HG03457 (cell line): ENCODE measurements around the gene RAB37.
A peak's percentile ranks its signal among the peaks of the same experiment; 100 is the strongest.

ENCODE experiments used
- ATAC-seq: cut with Tn5 transposase; IDR thresholded peaks from one replicate; pipeline ENCODE4 v1.9.1; 2021; ENCODE audit warnings: moderate number of reproducible peaks; ENCODE audit not compliant: unreplicated experiment

RAB37 gene

GRCh38 chr17:74744714-74745547, 7.9 kb downstream of the RAB37 start:
- no peak for ATAC-seq

- no peak for ATAC-seq
These were observed 8.6 kb downstream of the RAB37 start for GRCh38 chr17:74745548-74746177.

GRCh38 chr17:74746376-74746775, 9.3 kb downstream of the RAB37 start:
- no peak for ATAC-seq

- ATAC-seq = no peak
These were observed 9.9 kb downstream of the RAB37 start for GRCh38 chr17:74746922-74747321.

GRCh38 chr17:74748279-74748528, 11.1 kb downstream of the RAB37 start:
- ATAC-seq = no peak

GRCh38 chr17:74748529-74749278, 11.6 kb downstream of the RAB37 start, which contains the start of gene NHERF1:
Gene NHERF1, plus strand, starts transcription at chr17:74748628. Its CDS starts 219 bp downstream, at chr17:74748847.
- ATAC-seq = peak; percentile 87

- ATAC-seq = no peak
These were observed 12.4 kb downstream of the RAB37 start for GRCh38 chr17:74749279-74750038.

GRCh38 chr17:74750039-74750326, 12.9 kb downstream of the RAB37 start:
- no peak for ATAC-seq

- ATAC-seq = no peak
These were observed 13.4 kb downstream of the RAB37 start for GRCh38 chr17:74750327-74751069.

GRCh38 chr17:74752415-74752814, 15.4 kb downstream of the RAB37 start:
- no peak for ATAC-seq

- no peak for ATAC-seq
These were observed 15.9 kb downstream of the RAB37 start for GRCh38 chr17:74752822-74753401.

- ATAC-seq = no peak
These were observed 17.8 kb downstream of the RAB37 start for GRCh38 chr17:74754832-74755231.

GRCh38 chr17:74755533-74755932, 18.5 kb downstream of the RAB37 start:
- no peak for ATAC-seq

GRCh38 chr17:74756891-74757290, 19.8 kb downstream of the RAB37 start:
- no peak for ATAC-seq

GRCh38 chr17:74757502-74757901, 20.4 kb downstream of the RAB37 start:
- no peak for ATAC-seq

GRCh38 chr17:74757931-74758847, 21.1 kb downstream of the RAB37 start:
- no peak for ATAC-seq

GRCh38 chr17:74758848-74759168, 21.8 kb downstream of the RAB37 start:
- no peak for ATAC-seq

- ATAC-seq = peak; percentile 49
These were observed 22.3 kb downstream of the RAB37 start for GRCh38 chr17:74759243-74759801.

GRCh38 chr17:74759941-74760340, 22.9 kb downstream of the RAB37 start:
- no peak for ATAC-seq
